Right cardiac atrium (tissue), 5 donors: ENCODE results near the gene LACTB. TPM values are rescaled to one million over a fixed set of nuclear protein-coding genes. Genes with fewer than 3 reads are reported as not detected.

Experiments
- ATAC-seq, 2 donors: fragments of 200-7000 bp; cut with Tn5 transposase; one replicate each; pipeline versions ENCODE4 v1.8.0 to v1.9.1; 2020; ENCODE audit warnings: moderate library complexity in 2 of 2, mild to moderate bottlenecking in 1 of 2
- DNase-seq, 3 donors: peaks; one replicate each; pipeline ENCODE4 v3.0.0-alpha.2; 2020
- H3K27ac ChIP-seq: one replicate; pipeline ENCODE4 v1.5.1; 2013; ENCODE audit warnings: mild to moderate bottlenecking, low read length, control low read depth, moderate library complexity
- H3K27me3 ChIP-seq: one replicate; pipeline ENCODE4 v1.6.1; 2013; ENCODE audit not compliant: control insufficient read depth, insufficient read depth
- H3K4me1 ChIP-seq: one replicate; pipeline ENCODE4 v1.6.1; 2013; ENCODE audit warnings: low read length; ENCODE audit not compliant: control insufficient read depth, insufficient read depth
- H3K4me3 ChIP-seq: one replicate; pipeline ENCODE4 v1.5.1; 2013; ENCODE audit warnings: low read length, control low read depth
- H3K9me3 ChIP-seq: one replicate; pipeline ENCODE4 v1.6.1; 2013; ENCODE audit warnings: low read length; ENCODE audit not compliant: control insufficient read depth
- WGBS: extraction: QIAGEN DNeasy Blood & Tissue Kit; methylation state at CpG from one replicate; pipeline ENCODE4 v1.1.7; 2013; 5-methylcytosine and 5-hydroxymethylcytosine counted together
- intact Hi-C, 4 donors: fragments of 100-400 bp; cut with DNase I; formaldehyde crosslinking; loops; one replicate each; pipeline versions ENCODE4 v1.11.0 to v1.14.0; 2022 to 2023
- polyA plus RNA-seq: library from polyadenylated mRNA; stranded (reverse); fragments of 200-250 nt; gene quantifications from one replicate; pipeline ENCODE4 v1.2.3, GENCODE V29; 2013
- total RNA-seq, 4 donors: library from RNA; stranded (reverse); fragmentation: NEBNext Ultra II Directional; extraction: Animal tissue kit (Norgen Biotek cat#: 25700); gene quantifications; one replicate each; pipeline ENCODE4 v1.2.1, GENCODE V29; 2021
- donor health status: healthy with polysubstance abuse.
- donor health status: DM: no; HTN: yes; CAD: no.
- donor health status: DM: no; HTN: no; CAD: no.
- donor health status: DM: no; HTN: yes; CAD: no; lungs with severe emphysema.
- donor health status: DM: yes; HTN: yes; CAD: no.

Gene LACTB
- total and polyA plus RNA-seq, 5 donors = 15.1 to 23.4 (median 15.9) TPM

DNA sequence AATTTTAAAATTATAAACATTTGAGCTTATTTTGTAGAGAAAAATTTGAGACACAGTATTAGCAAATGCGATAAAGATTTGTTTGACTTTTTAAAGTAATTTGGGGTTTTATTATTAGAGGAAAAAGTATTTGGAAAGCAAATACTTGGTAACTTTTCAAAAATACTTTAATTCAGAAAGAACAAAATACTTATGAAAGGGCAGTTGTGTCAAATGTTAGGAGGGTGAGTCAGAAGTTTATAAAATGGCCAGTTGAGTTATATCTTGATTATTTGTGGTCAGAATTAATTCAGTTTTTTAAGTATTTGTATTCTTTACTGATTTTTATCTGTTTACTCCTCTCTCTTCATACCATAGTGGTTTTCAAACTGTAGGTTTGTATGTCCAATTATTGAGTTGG lies 12.1 kb downstream of the LACTB start:
- Histone ChIP-seq H3K4me3 (no peak overlapping the region), H3K9me3 (no peaks in the 10 kb centered on the region), H3K4me1 (peaks cover 1% of the 10 kb centered on the region), H3K27me3 (no peaks in the 10 kb centered on the region), H3K27ac (no peak overlapping the region)
- intact Hi-C loops = no loop called here
- 63% methylated on average over 1 of the region's 1 CpG for WGBS
- DNase-seq = no peak
- no peak for ATAC-seq

GRCh38 chr15:63134245-63134985 lies 12.8 kb downstream of the LACTB start:
- no peaks in the 10 kb centered on the region for H3K9me3 ChIP-seq
- no peak overlapping the region for H3K4me3 ChIP-seq
- H3K27me3 ChIP-seq = no peaks in the 10 kb centered on the region
- ATAC-seq (no peak), DNase-seq (no peak)
- H3K27ac ChIP-seq = no peak overlapping the region
- H3K4me1 ChIP-seq = peaks cover 1% of the 10 kb centered on the region
- WGBS = 97% methylated on average over 2 of the region's 2 CpGs
- intact Hi-C loops = no loop called here

GRCh38 chr15:63135281-63135680 lies 13.6 kb downstream of the LACTB start:
- ATAC-seq = no peak
- WGBS = 92% methylated on average over 5 of the region's 5 CpGs

GRCh38 chr15:63135804-63136203 lies 14.1 kb downstream of the LACTB start:
- H3K4me1 ChIP-seq = peaks cover 1% of the 10 kb centered on the region
- intact Hi-C loops = no loop called here
- peak in 1 of 2 donors; percentile 19 for ATAC-seq
- DNase-seq = no peak
- no peaks in the 10 kb centered on the region for H3K27me3 ChIP-seq
- no peak overlapping the region for H3K4me3 ChIP-seq
- 66% methylated on average over 3 of the region's 3 CpGs for WGBS
- H3K9me3 ChIP-seq = no peaks in the 10 kb centered on the region
- H3K27ac ChIP-seq = no peak overlapping the region

More at GRCh38 chr15:63135281-63135680, 13.6 kb downstream of the LACTB start:
- DNase-seq = no peak
- H3K27me3 ChIP-seq = no peaks in the 10 kb centered on the region
- H3K9me3 ChIP-seq = no peaks in the 10 kb centered on the region
- no peak overlapping the region for H3K27ac ChIP-seq
- peaks cover 1% of the 10 kb centered on the region for H3K4me1 ChIP-seq
- no peak overlapping the region for H3K4me3 ChIP-seq
- intact Hi-C loops = no loop called here

DNA sequence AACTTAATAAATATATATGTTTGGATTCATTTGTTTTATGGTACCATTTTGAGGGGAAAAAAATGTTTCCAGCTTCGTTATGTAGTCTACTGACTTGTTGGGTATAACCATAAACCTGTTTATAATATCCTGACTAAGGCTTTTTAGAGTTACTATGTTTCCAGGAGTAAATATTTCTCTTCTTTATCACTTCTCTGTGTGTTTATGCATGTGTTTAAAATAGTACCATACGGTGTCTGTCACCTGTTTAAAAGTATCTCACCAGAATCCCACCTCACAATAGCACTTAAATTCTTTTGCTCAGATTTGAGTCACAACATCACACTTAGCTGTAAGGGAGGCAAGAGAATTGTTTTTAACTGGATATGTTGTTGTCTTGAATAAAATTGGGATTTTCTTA lies 15.1 kb downstream of the LACTB start:
- H3K9me3 ChIP-seq = no peaks in the 10 kb centered on the region
- DNase-seq = no peak
- H3K4me3 ChIP-seq = no peak overlapping the region
- H3K27me3 ChIP-seq = no peaks in the 10 kb centered on the region
- intact Hi-C loops = no loop called here
- H3K4me1 ChIP-seq = peaks cover 1% of the 10 kb centered on the region
- no peak overlapping the region for H3K27ac ChIP-seq
- 89% methylated on average over 2 of the region's 2 CpGs for WGBS
- ATAC-seq = no peak

DNA sequence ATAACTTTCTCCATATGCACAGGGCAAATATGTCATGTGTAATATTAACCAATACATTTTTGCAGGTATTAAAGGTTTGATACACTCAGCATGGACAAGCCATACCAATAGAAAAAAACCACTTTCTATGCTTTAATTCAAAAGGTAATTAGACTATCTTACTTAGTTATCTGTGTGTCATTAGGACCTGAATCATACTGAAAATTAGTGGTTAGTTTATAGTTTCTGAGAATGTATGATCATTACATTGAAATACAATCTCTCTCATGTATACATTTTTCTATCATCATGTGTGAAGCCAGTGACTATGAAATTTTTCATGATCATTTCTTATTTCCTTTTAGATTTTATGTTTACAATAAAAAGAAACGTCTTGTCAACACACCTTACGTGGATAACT lies 19.3 kb downstream of the LACTB start:
- WGBS = 92% methylated on average over 2 of the region's 2 CpGs
- Histone ChIP-seq H3K27ac (no peak overlapping the region), H3K4me1 (no peaks in the 10 kb centered on the region), H3K27me3 (no peaks in the 10 kb centered on the region), H3K4me3 (no peak overlapping the region), H3K9me3 (no peaks in the 10 kb centered on the region)
- intact Hi-C loops = no loop called here
- ATAC-seq (no peak), DNase-seq (no peak)

GRCh38 chr15:63145426-63145825 lies 23.8 kb downstream of the LACTB start:
- DNase-seq = no peak
- Histone ChIP-seq H3K27ac (no peak overlapping the region), H3K4me1 (no peaks in the 10 kb centered on the region), H3K27me3 (no peaks in the 10 kb centered on the region), H3K4me3 (no peak overlapping the region), H3K9me3 (no peaks in the 10 kb centered on the region)
- 96% methylated on average over 2 of the region's 2 CpGs for WGBS
- intact Hi-C loops = no loop called here
- no peak for ATAC-seq

DNA sequence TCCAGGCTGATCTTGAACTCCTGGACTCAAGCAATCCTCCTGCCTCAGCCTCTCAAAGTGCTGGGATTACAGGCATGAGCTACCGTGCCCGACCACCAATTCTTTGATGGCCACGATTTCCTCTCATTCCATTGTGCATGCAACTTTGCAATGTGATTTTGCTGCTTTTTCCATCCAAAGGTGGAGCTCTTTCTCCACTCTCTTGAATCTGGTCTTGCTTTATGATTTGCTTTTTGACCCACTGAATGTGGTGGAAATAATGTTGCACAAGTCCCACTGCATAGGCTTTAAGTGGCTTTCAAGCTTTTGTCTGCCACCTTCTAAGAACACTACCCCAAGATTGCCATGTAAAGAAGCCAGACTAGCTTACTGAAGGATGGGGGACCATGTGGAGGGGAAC lies 25.0 kb downstream of the LACTB start:
- H3K27ac ChIP-seq = no peak overlapping the region
- no peaks in the 10 kb centered on the region for H3K4me1 ChIP-seq
- H3K9me3 ChIP-seq = no peaks in the 10 kb centered on the region
- DNase-seq (no peak), ATAC-seq (no peak)
- 68% methylated on average over 3 of the region's 3 CpGs for WGBS
- H3K27me3 ChIP-seq = no peaks in the 10 kb centered on the region
- intact Hi-C loops = no loop called here
- H3K4me3 ChIP-seq = no peak overlapping the region

- Histone ChIP-seq H3K27ac (no peak overlapping the region), H3K9me3 (no peaks in the 10 kb centered on the region), H3K4me3 (no peak overlapping the region), H3K4me1 (no peaks in the 10 kb centered on the region), H3K27me3 (no peaks in the 10 kb centered on the region)
- intact Hi-C loops = loop anchor here in 2 of 4 donors (10.0 kb wide), 2 partner anchors 93 to 123 kb away; partner anchors contain the start of gene APH1B (in 1 of the 2)
- DNase-seq = no peak
- ATAC-seq = no peak
- WGBS = 95% methylated on average over 1 of the region's 1 CpG
Measured at GRCh38 chr15:63151665-63152064, 30.0 kb downstream of the LACTB start.

GRCh38 chr15:63155486-63155885 lies 33.8 kb downstream of the LACTB start:
- DNase-seq = no peak
- ATAC-seq = no peak
- H3K27me3 ChIP-seq = no peaks in the 10 kb centered on the region
- no peaks in the 10 kb centered on the region for H3K4me1 ChIP-seq
- intact Hi-C loops = loop anchor here in 3 of 4 donors (5.0 to 10.0 kb wide), 3 partner anchors 89 to 132 kb away; partner anchors contain the start of gene APH1B (in 1 of the 3)
- no peaks in the 10 kb centered on the region for H3K9me3 ChIP-seq
- WGBS = 77% methylated on average over 3 of the region's 3 CpGs
- H3K27ac ChIP-seq = no peak overlapping the region
- peak overlapping the region; percentile 45 for H3K4me3 ChIP-seq

DNA sequence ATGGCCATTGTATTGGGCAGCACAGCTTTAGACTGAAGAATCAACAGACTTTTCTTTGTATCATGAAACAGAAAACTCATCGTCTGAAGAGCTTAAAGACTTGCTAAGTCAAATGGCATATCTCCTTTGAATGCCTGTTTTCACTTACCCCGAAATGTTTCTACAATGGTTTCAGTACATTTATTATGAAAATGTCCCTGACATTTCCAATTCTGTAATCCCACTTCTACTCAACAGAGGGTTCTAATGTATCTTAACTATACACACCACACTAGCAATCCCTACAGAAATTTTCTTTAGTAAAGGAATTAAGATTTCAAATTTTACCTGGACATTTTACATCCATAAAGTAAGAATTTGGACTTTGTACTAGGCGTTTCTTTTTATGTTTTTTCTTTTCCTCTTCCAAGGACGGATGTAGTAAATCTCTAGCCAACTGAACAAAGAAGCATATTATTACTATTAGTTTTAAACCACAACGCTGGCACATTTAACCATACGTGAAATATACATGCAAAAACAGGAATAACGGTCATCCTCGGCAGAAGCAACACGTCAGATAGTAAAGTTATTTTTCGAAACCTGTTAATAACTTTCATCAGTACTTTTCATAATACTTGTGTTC lies 34.5 kb downstream of the LACTB start:
- H3K4me1 ChIP-seq = no peaks in the 10 kb centered on the region
- 8% methylated on average over 10 of the region's 10 CpGs for WGBS
- H3K9me3 ChIP-seq = no peaks in the 10 kb centered on the region
- intact Hi-C loops = loop anchor here in 3 of 4 donors (5.0 to 10.0 kb wide), 3 partner anchors 89 to 131 kb away; partner anchors contain the start of gene APH1B (in 1 of the 3)
- no peaks in the 10 kb centered on the region for H3K27me3 ChIP-seq
- peak overlapping the region; percentile 61 for H3K27ac ChIP-seq
- DNase-seq = no peak
- H3K4me3 ChIP-seq = peak overlapping the region; percentile 45
- no peak for ATAC-seq
